Hepatocyte (in vitro differentiated cells): ENCODE measurements around the gene ARID2.

Experiments
- CTCF ChIP-seq: fragments of 200-600 bp; sonication (generic); IDR thresholded peaks from 2 replicates; pipeline ENCODE4 v1.5.1; 2016; ENCODE audit warnings: antibody characterized with exemption, mild to moderate bottlenecking; ENCODE audit not compliant: poor library complexity
- EZH2 ChIP-seq: fragments of 200-600 bp; sonication (generic); IDR thresholded peaks from 2 replicates; pipeline ENCODE4 v1.6.1; 2016; ENCODE audit warnings: antibody characterized with exemption, mild to moderate bottlenecking, borderline replicate concordance

GRCh38 chr12:45934956-45935355 lies 205.4 kb downstream of the ARID2 start:
- no peak for TF ChIP-seq CTCF
- TF ChIP-seq EZH2 = no peak
